K562 (cell line): ENCODE results near the gene PBXIP1. TPM values are rescaled to one million over a fixed set of nuclear protein-coding genes. Genes with fewer than 3 reads are reported as not detected.

ENCODE experiments used
- BRCA1 ChIP-seq, 2 experiments: fragments of 450-650 bp in 1 of 2; sonication (generic) in 1 of 2; formaldehyde crosslinking in 1 of 2; IDR thresholded peaks; 2 replicates each; pipeline versions ENCODE4 v1.5.0 to v1.6.1; 2017 to 2020; ENCODE audit warnings: mild to moderate bottlenecking in 1 of 2, missing genetic modification reagents in 1 of 2
- BRD4 ChIP-seq: fragments of 200-600 bp; sonication (generic); IDR thresholded peaks from 2 replicates; pipeline ENCODE4 v1.6.1; 2017; ENCODE audit warnings: inconsistent platforms
- HNRNPK ChIP-seq: fragments of 200-400 bp; formaldehyde crosslinking; IDR thresholded peaks from one replicate; pipeline ENCODE4 v1.6.1; 2018; ENCODE audit warnings: mild to moderate bottlenecking, low read depth, low read length; ENCODE audit not compliant: poor library complexity, severe bottlenecking
- HNRNPL ChIP-seq: fragments of 200-400 bp; formaldehyde crosslinking; IDR thresholded peaks from 2 replicates; pipeline ENCODE4 v1.6.1; 2017; ENCODE audit warnings: low read depth, mild to moderate bottlenecking, low read length
- KAT7 ChIP-seq: sonication (generic); formaldehyde crosslinking; IDR thresholded peaks from 2 replicates; pipeline ENCODE4 v1.8.0; 2022; ENCODE audit warnings: missing genetic modification reagents, mild to moderate bottlenecking, borderline replicate concordance
- NELFE ChIP-seq: IDR thresholded peaks from 2 replicates; pipeline ENCODE4 v1.6.1; 2011; ENCODE audit warnings: mild to moderate bottlenecking; ENCODE audit not compliant: insufficient read depth, insufficient read length
- RBFOX2 ChIP-seq: fragments of 200-400 bp; formaldehyde crosslinking; IDR thresholded peaks from 2 replicates; pipeline ENCODE4 v1.6.1; 2017; ENCODE audit warnings: low read depth, mild to moderate bottlenecking, low read length, moderate library complexity
- RFX1 ChIP-seq: fragments of 450-650 bp; IDR thresholded peaks from 2 replicates; pipeline ENCODE4 v1.6.1; 2016; ENCODE audit warnings: mild to moderate bottlenecking, moderate library complexity
- SAP30 ChIP-seq: fragments of 200-600 bp; sonication (generic); IDR thresholded peaks from 2 replicates; pipeline ENCODE4 v1.6.1; 2012; ENCODE audit warnings: borderline replicate concordance, low read depth, mild to moderate bottlenecking, moderate library complexity, low read length, control low read depth, inconsistent platforms; ENCODE audit not compliant: insufficient read depth, poor library complexity, severe bottlenecking
- ZNF644 ChIP-seq: fragments of 200-800 bp; sonication (Bioruptor generic); IDR thresholded peaks from 2 replicates; pipeline ENCODE4 v1.6.1; 2016; ENCODE audit warnings: low read depth, missing genetic modification characterization, missing compliant biosample characterization
- polyA plus RNA-seq, 8 experiments: library from polyadenylated mRNA; depleted of rRNA in 4 of 8; stranded (reverse) in 5 of 8; unstranded in 3 of 8; fragments of >200 nt; fragmentation: Nextera tagmentation in 2 of 8; fragmentation: Illumina TruSeq in 1 of 8; extraction: Ambion mirVana in 2 of 8; extraction: Trizol in 1 of 8; gene quantifications; 2 replicates each; pipeline versions ENCODE4 v1.2.1 to v1.2.3, GENCODE V29; 2011 to 2014; ENCODE audit warnings: inconsistent platforms in 1 of 8, missing spikeins in 1 of 8
- total RNA-seq, 7 experiments: library from RNA; depleted of rRNA in 6 of 7; stranded (reverse); fragments of >200 nt in 6 of 7; fragmentation: Illumina TruSeq in 2 of 7; extraction: Trizol in 2 of 7; gene quantifications; 2 replicates each; pipeline versions ENCODE4 v1.2.1 to v1.2.3, GENCODE V29; 2011 to 2021; ENCODE audit warnings: low replicate concordance in 1 of 7
- TF ChIP-seq, protein P1 (sequence below), 3 experiments: fragments of 200-800 bp in 1 of 3; sonication (Bioruptor generic) in 1 of 3; sonication (generic) in 1 of 3; formaldehyde crosslinking in 1 of 3; IDR thresholded peaks; 2 replicates each; pipeline versions ENCODE4 v1.6.1 to v1.8.0; 2016 to 2022; ENCODE audit warnings: mild to moderate bottlenecking in 2 of 3, missing compliant biosample characterization in 2 of 3, missing genetic modification characterization in 2 of 3, missing genetic modification reagents in 1 of 3

The PBXIP1 gene
- total and polyA plus RNA-seq, 9 of the 15 experiments (the other 6 are each of a cell fraction or from before 2014, with no cell fraction given), result 0.13 to 8.3 (median 5.8) TPM

GRCh38 chr1:155003227-155003765 lies 47.4 kb upstream of the PBXIP1 start (continued):
- TF ChIP-seq, protein P1, sequence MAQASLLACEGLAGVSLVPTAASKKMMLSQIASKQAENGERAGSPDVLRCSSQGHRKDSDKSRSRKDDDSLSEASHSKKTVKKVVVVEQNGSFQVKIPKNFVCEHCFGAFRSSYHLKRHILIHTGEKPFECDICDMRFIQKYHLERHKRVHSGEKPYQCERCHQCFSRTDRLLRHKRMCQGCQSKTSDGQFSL (CRISPR knock-in tag; IDR thresholded peaks at IDR 0.05), result peak; percentile 85
- TF ChIP-seq, protein P1 (tag; IDR thresholded peaks at IDR 0.05), result peak in 1 of 2 experiments; percentile 75; a peak in 2 of 4 replicates
- no peak for TF ChIP-seq RFX1
- TF ChIP-seq SAP30, result peak; percentile 48
- no peak for TF ChIP-seq HNRNPK
- TF ChIP-seq NELFE, result no peak
- peak; percentile 75 for TF ChIP-seq RBFOX2
- TF ChIP-seq BRCA1 (IDR thresholded peaks at IDR 0.05), result no peak
- 0 out of 2 replicates have a peak, but pooled peaks have one; percentile 20 for TF ChIP-seq BRCA1 (CRISPR knock-in tag; IDR thresholded peaks at IDR 0.05)
- 0 out of 2 replicates have a peak, but pooled peaks have one; percentile 66 for TF ChIP-seq BRD4
- TF ChIP-seq KAT7, result 0 out of 2 replicates have a peak, but pooled peaks have one; percentile 41
- TF ChIP-seq HNRNPL, result no peak
- TF ChIP-seq ZNF644, result peak; percentile 16; the same call in 1 of the 2 replicates
